Stomach smooth muscle (tissue), 2 donors: ENCODE results near the gene PLEKHA8.

ENCODE experiments used
- H3K27ac ChIP-seq: one replicate; pipeline ENCODE4 v1.7.0; 2013; ENCODE audit warnings: mild to moderate bottlenecking, low read length, inconsistent platforms
- H3K27me3 ChIP-seq, 2 donors: one replicate each; pipeline ENCODE4 v1.7.0; 2013; ENCODE audit warnings: low read length in 2 of 2; ENCODE audit not compliant: insufficient read depth in 2 of 2, control insufficient read depth in 1 of 2
- H3K36me3 ChIP-seq, 2 donors: one replicate each; pipeline ENCODE4 v1.7.0; 2013; ENCODE audit warnings: low read length in 2 of 2; ENCODE audit not compliant: control insufficient read depth in 2 of 2, insufficient read depth in 2 of 2
- H3K4me1 ChIP-seq: one replicate; pipeline ENCODE4 v1.7.0; 2013; ENCODE audit warnings: low read length; ENCODE audit not compliant: control insufficient read depth, insufficient read depth
- H3K4me3 ChIP-seq, 2 donors: one replicate each; pipeline ENCODE4 v1.7.0; 2013; ENCODE audit warnings: low read length in 2 of 2
- H3K9ac ChIP-seq, 2 donors: one replicate each; pipeline ENCODE4 v1.7.0; 2013; ENCODE audit warnings: low read length in 2 of 2, mild to moderate bottlenecking in 1 of 2
- H3K9me3 ChIP-seq, 2 donors: one replicate each; pipeline ENCODE4 v1.7.0; 2013; ENCODE audit warnings: low read length in 2 of 2; ENCODE audit not compliant: control insufficient read depth in 2 of 2
- donor health status: healthy.
- donor health status: Pancreatic carcinoma.

Gene PLEKHA8

GRCh38 chr7:30166841-30167235 lies 138.6 kb downstream of the PLEKHA8 start:
- peaks cover 0 to 2% of the 10 kb centered on the region in 2 donors for H3K36me3 ChIP-seq
- no peaks in the 10 kb centered on the region for H3K27me3 ChIP-seq
- no peak overlapping the region for H3K27ac ChIP-seq
- H3K4me3 ChIP-seq: no peak overlapping the region
- peaks cover 32% of the 10 kb centered on the region for H3K4me1 ChIP-seq
- H3K9me3 ChIP-seq: no peaks in the 10 kb centered on the region
- no peak overlapping the region for H3K9ac ChIP-seq

- no peak overlapping the region for H3K9ac ChIP-seq
- H3K27me3 ChIP-seq: no peaks in the 10 kb centered on the region
- H3K27ac ChIP-seq: no peak overlapping the region
- H3K4me3 ChIP-seq: no peak overlapping the region
- peaks cover 0 to 2% of the 10 kb centered on the region in 2 donors for H3K36me3 ChIP-seq
- no peaks in the 10 kb centered on the region for H3K9me3 ChIP-seq
- peaks cover 43% of the 10 kb centered on the region for H3K4me1 ChIP-seq
Measured at GRCh38 chr7:30167901-30168300, 139.7 kb downstream of the PLEKHA8 start.

- peaks cover 48% of the 10 kb centered on the region for H3K4me1 ChIP-seq
- H3K27ac ChIP-seq: no peak overlapping the region
- H3K27me3 ChIP-seq: no peaks in the 10 kb centered on the region
- no peak overlapping the region for H3K4me3 ChIP-seq
- H3K9ac ChIP-seq: no peak overlapping the region
- H3K36me3 ChIP-seq: peaks cover 0 to 2% of the 10 kb centered on the region in 2 donors
- no peaks in the 10 kb centered on the region for H3K9me3 ChIP-seq
Measured at GRCh38 chr7:30168835-30169573, 140.8 kb downstream of the PLEKHA8 start.

- H3K9me3 ChIP-seq: no peaks in the 10 kb centered on the region
- no peak overlapping the region for H3K9ac ChIP-seq
- H3K27me3 ChIP-seq: no peaks in the 10 kb centered on the region
- H3K4me3 ChIP-seq: no peak overlapping the region
- peaks cover 50% of the 10 kb centered on the region for H3K4me1 ChIP-seq
- peaks cover 0 to 2% of the 10 kb centered on the region in 2 donors for H3K36me3 ChIP-seq
- no peak overlapping the region for H3K27ac ChIP-seq
Measured at GRCh38 chr7:30169579-30169978, 141.4 kb downstream of the PLEKHA8 start.

- H3K4me3 ChIP-seq: no peak overlapping the region
- no peaks in the 10 kb centered on the region for H3K27me3 ChIP-seq
- peaks cover 58% of the 10 kb centered on the region for H3K4me1 ChIP-seq
- H3K27ac ChIP-seq: no peak overlapping the region
- H3K9me3 ChIP-seq: no peaks in the 10 kb centered on the region
- H3K9ac ChIP-seq: no peak overlapping the region
- H3K36me3 ChIP-seq: peaks cover 0 to 2% of the 10 kb centered on the region in 2 donors
Measured at GRCh38 chr7:30170476-30171205, 142.4 kb downstream of the PLEKHA8 start.

GRCh38 chr7:30171766-30172447 lies 143.7 kb downstream of the PLEKHA8 start:
- Histone ChIP-seq H3K4me3 (no peak overlapping the region), H3K9me3 (no peaks in the 10 kb centered on the region), H3K27me3 (no peaks in the 10 kb centered on the region), H3K36me3 (no peaks in the 10 kb centered on the region), H3K4me1 (peaks cover 61% of the 10 kb centered on the region), H3K9ac (no peak overlapping the region), H3K27ac (peak overlapping the region; percentile 89)

- peak overlapping the region in 1 of 2 donors; percentile 60 for H3K9ac ChIP-seq
- peak overlapping the region; percentile 3 to 59 for H3K4me3 ChIP-seq
- H3K27me3 ChIP-seq: no peaks in the 10 kb centered on the region
- H3K9me3 ChIP-seq: no peaks in the 10 kb centered on the region
- no peaks in the 10 kb centered on the region for H3K36me3 ChIP-seq
- H3K4me1 ChIP-seq: peaks cover 65% of the 10 kb centered on the region
- peak overlapping the region; percentile 89 for H3K27ac ChIP-seq
Measured at GRCh38 chr7:30172451-30172850, 144.2 kb downstream of the PLEKHA8 start.

- Histone ChIP-seq H3K9ac (peak overlapping the region in 1 of 2 donors; percentile 60), H3K4me1 (peaks cover 64% of the 10 kb centered on the region), H3K27me3 (no peaks in the 10 kb centered on the region), H3K36me3 (no peaks in the 10 kb centered on the region), H3K27ac (peak overlapping the region; percentile 89), H3K9me3 (no peaks in the 10 kb centered on the region), H3K4me3 (peak overlapping the region; percentile 3 to 59)
Measured at GRCh38 chr7:30173058-30173897, 145.1 kb downstream of the PLEKHA8 start.

- no peak overlapping the region for H3K9ac ChIP-seq
- H3K27ac ChIP-seq: peak overlapping the region; percentile 89
- H3K9me3 ChIP-seq: no peaks in the 10 kb centered on the region
- H3K27me3 ChIP-seq: no peaks in the 10 kb centered on the region
- H3K4me1 ChIP-seq: peaks cover 69% of the 10 kb centered on the region
- H3K36me3 ChIP-seq: no peaks in the 10 kb centered on the region
- no peak overlapping the region for H3K4me3 ChIP-seq
Measured at GRCh38 chr7:30175180-30175579, 147.0 kb downstream of the PLEKHA8 start.

GRCh38 chr7:30175636-30176147 lies 147.5 kb downstream of the PLEKHA8 start:
- H3K4me1 ChIP-seq: peaks cover 64% of the 10 kb centered on the region
- H3K27ac ChIP-seq: peak overlapping the region; percentile 89
- no peaks in the 10 kb centered on the region for H3K9me3 ChIP-seq
- no peaks in the 10 kb centered on the region for H3K36me3 ChIP-seq
- no peak overlapping the region for H3K4me3 ChIP-seq
- H3K9ac ChIP-seq: no peak overlapping the region
- no peaks in the 10 kb centered on the region for H3K27me3 ChIP-seq
